ENCODE data around the gene GALNTL6.

The GALNTL6 gene

GRCh38 chr4:172554588-172554987 lies 741.4 kb downstream of the GALNTL6 start:
- no peak for DNase-seq (ENCODE audit: low spot score)

- DNase-seq (ENCODE audit: low spot score): no peak
Observed at GRCh38 chr4:172555725-172556124, 742.5 kb downstream of the GALNTL6 start.

- no peak for DNase-seq (ENCODE audit: low spot score)
Observed at GRCh38 chr4:172573899-172574298, 760.7 kb downstream of the GALNTL6 start.

DNA sequence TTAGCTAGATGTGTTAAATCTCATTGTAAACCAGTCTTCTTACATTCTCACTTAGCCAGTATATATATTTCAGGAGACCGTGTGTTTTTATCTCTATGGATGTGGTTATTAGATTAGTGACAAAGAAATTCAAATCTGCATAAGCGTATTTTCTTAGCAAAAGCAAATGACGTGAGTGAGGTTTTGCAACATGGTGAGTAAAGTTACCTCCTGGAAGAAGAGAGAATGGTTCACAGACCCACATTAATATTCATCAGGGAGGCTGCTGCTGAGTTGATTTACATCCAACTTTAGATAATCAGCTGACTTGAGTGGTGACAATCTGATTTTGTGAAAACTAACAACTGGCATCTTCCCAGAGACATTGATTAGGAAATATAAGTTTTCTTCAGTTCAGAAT lies 765.5 kb downstream of the GALNTL6 start:
- no peak for DNase-seq (ENCODE audit: low spot score)

- DNase-seq (ENCODE audit: low spot score): no peak
Observed at GRCh38 chr4:172584816-172585215, 771.6 kb downstream of the GALNTL6 start.

DNA sequence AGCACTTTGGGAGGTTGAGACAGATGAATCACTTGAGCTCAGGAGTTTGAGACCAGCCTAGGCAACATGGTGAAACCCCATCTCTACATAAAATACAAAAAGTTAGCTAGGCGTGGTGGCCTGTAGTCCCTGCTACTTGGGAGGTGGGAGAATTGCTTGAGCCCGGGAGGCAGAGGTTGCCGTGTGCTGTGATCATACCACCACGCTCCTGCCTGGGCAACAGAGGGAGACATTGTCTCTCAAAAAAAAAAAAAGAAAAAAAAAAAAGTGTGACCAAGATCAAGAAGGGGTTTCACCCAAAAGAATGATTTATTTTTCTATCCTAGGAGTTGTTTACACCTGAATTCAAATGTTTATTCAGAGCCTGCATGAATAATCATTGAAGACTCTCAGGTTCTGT lies 783.0 kb downstream of the GALNTL6 start:
- no peak for DNase-seq (ENCODE audit: low spot score)

DNA sequence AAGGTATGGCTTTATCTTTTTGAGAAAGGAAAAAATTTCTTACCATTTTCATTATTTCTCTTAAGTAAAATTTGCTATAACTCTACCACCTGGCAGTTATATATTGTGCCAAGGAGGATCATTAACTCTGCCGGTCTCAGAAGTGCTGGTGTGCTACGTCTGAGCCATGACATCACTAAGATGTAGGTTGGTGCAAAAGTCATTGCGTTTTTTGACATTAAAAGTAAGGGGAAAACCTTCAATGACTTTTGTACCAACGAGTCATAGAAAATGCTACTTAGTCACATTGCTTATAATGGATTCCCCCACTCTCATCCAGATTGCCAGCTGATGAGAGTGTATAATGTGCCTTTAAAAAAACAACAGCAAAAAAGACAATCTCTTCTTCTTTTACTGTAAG lies 786.4 kb downstream of the GALNTL6 start:
- no peak for DNase-seq (ENCODE audit: low spot score)

DNA sequence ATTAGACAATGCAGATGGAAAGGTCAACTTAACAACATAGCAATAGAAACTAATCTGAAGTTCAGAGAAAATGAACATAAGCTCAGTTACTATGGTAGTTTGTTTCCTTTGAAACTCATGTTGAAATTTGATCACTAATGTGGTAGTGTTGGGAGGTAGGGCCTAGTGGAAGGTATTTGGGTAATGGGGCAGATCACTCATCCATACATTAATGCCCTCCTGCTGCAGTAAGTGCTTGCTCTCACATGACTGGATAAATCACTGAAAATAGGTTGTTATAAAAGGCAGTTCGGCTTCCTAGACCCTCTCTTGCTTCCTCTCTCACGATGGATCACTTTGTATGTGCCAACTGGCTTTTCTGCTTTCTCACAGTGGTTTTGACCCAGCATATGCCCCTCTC lies 788.0 kb downstream of the GALNTL6 start:
- no peak for DNase-seq (ENCODE audit: low spot score)

DNA sequence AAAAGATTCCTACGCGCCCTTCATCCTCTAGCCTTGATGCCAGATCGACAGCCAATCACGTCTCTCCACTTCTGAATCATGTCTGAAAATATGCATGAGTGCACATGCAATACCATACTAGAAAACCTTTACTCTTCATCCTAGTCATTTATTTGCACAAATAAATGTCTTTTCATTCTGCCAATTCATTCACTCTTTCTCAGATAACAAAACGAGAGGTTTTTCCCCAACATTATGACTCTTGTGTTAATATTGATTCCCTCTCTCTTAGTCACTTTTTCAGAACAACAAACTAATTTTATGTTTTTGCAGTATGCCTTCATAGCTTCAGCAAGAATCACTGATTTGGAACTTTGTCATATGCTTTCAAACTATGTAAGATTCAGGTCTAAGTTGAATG lies 806.0 kb downstream of the GALNTL6 start:
- no peak for DNase-seq (ENCODE audit: low spot score)

DNA sequence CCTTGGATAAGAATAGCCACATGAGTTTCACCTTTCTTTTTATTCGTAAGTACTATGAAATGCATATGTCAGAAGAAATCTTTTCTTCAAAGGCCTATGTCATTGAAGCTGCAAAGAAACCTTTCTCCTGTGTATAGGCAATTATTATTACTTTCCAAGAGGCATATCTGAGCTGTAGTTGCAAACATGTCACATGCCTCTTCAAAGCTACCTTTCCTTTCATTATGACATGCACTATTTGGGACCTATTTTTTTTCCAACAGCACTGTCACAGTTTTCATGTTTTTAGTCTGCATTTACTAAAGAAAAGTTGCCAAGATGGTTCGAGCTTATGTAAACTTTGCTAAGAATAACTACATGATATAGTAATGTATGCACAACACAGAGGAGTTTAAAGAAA lies 806.6 kb downstream of the GALNTL6 start:
- no peak for DNase-seq (ENCODE audit: low spot score)

DNA sequence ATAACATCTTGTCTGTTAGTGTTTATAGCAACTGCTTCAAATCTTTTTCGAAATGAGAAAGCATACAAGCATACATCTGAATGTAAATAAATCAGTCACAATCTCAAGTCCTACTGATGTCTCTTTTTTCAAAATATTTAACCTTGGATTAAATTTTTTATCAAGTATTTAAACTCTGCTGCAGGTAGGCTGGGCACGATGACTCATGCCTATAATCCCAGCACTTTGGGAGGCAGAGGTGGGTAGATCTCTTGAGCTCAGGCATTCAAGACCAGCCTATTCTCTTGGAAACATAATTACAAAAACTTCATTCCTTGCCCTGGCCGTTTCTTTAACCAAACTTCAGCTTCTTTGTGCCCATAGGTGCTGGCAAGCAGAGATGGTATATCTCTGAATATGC lies 815.1 kb downstream of the GALNTL6 start:
- DNase-seq (ENCODE audit: low spot score): no peak

DNA sequence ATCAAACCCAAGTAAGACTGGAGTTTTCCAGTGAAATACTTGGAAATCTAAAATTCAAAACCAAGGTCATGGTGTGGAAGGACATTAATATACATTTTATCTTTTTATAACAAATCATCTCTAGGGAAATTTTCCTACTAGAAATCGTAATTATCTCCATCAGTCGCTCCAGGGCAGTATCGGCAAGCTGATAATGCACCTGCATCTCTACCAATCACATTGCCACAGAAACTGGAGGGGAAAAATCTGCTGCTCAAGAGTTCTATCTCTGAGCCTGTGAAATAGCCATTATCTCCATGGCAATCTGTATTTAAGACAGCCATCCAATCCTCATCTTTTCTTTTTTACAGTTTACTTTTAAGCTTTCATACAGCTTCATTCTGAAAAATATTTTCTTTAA lies 817.1 kb downstream of the GALNTL6 start:
- no peak for DNase-seq (ENCODE audit: low spot score)

- DNase-seq (ENCODE audit: low spot score): no peak
Observed at GRCh38 chr4:172631832-172632231, 818.6 kb downstream of the GALNTL6 start.

GRCh38 chr4:172648471-172648870 lies 835.3 kb downstream of the GALNTL6 start:
- DNase-seq (ENCODE audit: low spot score): no peak

- no peak for DNase-seq (ENCODE audit: low spot score)
Observed at GRCh38 chr4:172649143-172649542, 835.9 kb downstream of the GALNTL6 start.

- DNase-seq (ENCODE audit: low spot score): no peak
Observed at GRCh38 chr4:172650758-172651530, 837.7 kb downstream of the GALNTL6 start.

- DNase-seq (ENCODE audit: low spot score): no peak
Observed at GRCh38 chr4:172651961-172652360, 838.8 kb downstream of the GALNTL6 start.

DNA sequence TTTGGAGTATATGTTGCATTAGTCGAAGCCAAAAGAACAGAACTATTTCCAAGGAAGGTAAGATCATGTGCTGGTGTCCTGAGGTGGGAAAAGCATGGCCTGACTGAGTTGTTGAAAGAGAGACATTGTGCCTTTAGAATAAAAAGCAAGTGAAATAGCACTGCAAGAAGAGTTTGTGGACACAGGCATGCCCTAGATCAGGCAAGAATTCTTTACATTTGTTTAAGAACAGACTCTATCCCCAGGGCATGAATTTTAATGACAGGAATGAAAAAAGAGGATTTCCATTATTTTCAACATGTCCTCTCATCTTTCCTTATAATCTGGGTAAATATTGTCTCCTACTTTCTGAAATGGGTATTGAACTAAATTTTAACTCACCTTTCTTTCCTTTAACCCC lies 839.2 kb downstream of the GALNTL6 start:
- no peak for DNase-seq (ENCODE audit: low spot score)

DNA sequence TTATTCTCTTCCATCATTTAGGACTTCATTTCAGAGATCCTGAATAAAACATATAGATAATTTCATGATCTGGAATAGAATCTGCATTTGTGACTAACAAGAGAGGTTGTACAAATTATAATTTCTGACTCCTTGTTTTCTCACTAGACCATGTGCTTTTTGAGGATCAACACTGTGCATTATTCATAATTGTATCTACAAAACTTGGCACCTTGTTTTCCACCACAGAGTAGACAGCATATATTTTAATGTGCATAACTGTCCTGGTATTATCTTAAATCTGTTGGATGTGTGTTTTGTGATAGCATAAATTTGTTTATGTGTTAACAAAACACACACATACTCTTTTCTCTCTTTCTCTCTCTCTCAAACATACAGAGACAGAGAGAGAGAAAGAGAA lies 840.5 kb downstream of the GALNTL6 start:
- no peak for DNase-seq (ENCODE audit: low spot score)

GRCh38 chr4:172654457-172654856 lies 841.3 kb downstream of the GALNTL6 start:
- no peak for DNase-seq (ENCODE audit: low spot score)

- no peak for DNase-seq (ENCODE audit: low spot score)
Observed at GRCh38 chr4:172656055-172656454, 842.9 kb downstream of the GALNTL6 start.

DNA sequence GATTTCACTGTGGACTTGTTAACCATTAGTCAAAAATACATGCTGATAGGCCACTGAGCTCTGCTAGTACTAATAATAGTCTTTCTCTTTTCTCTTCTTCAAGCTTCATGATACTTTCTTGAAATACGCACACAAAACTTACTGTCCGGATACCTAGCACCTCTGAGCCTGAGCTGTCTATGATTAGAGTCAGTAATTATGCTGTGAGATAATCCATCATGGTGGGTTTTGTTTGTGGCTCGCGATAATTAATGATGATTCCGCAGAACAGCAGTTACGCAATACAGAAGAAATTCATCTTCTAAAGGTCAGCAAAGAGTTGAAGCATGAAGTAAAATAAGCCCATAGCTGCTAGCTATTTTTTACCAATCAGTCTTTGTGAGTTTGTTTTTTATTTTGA lies 843.9 kb downstream of the GALNTL6 start:
- DNase-seq (ENCODE audit: low spot score): no peak

DNA sequence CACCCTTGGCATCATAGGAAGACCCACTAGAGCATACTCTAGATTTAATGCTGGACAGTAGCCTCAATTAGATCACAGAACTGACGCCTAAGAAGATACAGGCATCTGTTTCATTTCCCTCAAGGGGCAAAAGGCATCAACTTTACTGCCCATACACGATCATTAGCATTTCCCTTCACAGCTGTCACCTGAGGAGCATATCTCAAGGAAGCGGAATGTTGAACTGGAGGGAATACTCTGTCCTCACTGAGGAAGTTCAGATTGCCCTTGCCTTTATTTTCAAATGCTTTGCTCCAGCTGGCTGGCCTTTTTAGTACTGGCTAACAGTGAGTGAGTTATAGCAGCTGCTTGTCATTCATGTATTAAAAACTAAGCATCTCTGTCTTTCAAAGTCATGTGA lies 847.0 kb downstream of the GALNTL6 start:
- DNase-seq (ENCODE audit: low spot score): no peak

DNA sequence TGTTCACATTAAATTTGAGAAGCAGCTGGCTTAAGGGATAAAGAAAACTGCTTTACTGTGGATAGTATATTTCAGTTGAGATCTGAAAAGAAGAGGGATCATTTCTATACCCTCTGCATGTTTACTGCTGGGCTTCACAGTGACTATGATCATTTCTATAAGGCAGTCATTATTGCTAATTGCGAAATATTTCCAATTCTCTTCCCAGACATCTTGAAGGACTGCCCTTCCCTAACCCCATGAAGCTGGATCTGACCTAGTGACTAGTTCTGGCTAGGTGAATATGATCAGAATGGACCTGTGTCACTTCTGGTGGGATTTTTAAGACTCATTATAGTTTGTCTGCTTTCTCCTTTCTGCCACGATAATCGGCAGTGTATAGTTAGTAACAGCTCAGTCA lies 848.9 kb downstream of the GALNTL6 start:
- DNase-seq (ENCODE audit: low spot score): no peak

All from GM03348 (cell line).